Stimulated activated naive B cell treated with anti-CD40 and anti-IgM and Interleukin-4, amounts not matched to agents 10 μg/mL and 1 μg/mL and 100 μg/mL, for 72 hours (primary cell): ENCODE data around the gene LHPP.

Experiments
- ATAC-seq, 2 donors: fragments of 150-1000 bp; cut with Tn5 transposase; replicated peaks; 2 replicates each; pipeline ENCODE4 v1.10.0; 2021; ENCODE audit warnings: moderate library complexity in 1 of 2
- DNase-seq: peaks from one replicate; pipeline ENCODE4 v3.0.0; 2021
- H3K27ac Mint-ChIP-seq: one replicate; pipeline ENCODE4 v1.8.0; 2022; ENCODE audit warnings: mild to moderate bottlenecking, mixed read lengths
- H3K27me3 Mint-ChIP-seq, 2 donors: one replicate each; pipeline ENCODE4 v1.8.0; 2022; ENCODE audit warnings: mixed read lengths in 2 of 2
- H3K36me3 Mint-ChIP-seq, 2 donors: one replicate each; pipeline ENCODE4 v1.8.0; 2022; ENCODE audit warnings: mixed read lengths in 2 of 2, mild to moderate bottlenecking in 1 of 2
- H3K4me1 Mint-ChIP-seq, 2 donors: one replicate each; pipeline ENCODE4 v1.8.0; 2022; ENCODE audit warnings: mixed read lengths in 2 of 2, mild to moderate bottlenecking in 1 of 2
- H3K4me3 Mint-ChIP-seq, 2 donors: one replicate each; pipeline ENCODE4 v1.8.0; 2022; ENCODE audit warnings: mild to moderate bottlenecking in 2 of 2, mixed read lengths in 2 of 2, moderate library complexity in 1 of 2
- H3K9me3 Mint-ChIP-seq, 2 donors: one replicate each; pipeline ENCODE4 v1.8.0; 2022; ENCODE audit warnings: mixed read lengths in 2 of 2, mild to moderate bottlenecking in 1 of 2

LHPP gene

GRCh38 chr10:124455441-124455840, 6.2 kb upstream of the LHPP start:
- peaks cover under 1 to 5% of the 10 kb centered on the region in 2 donors for H3K4me1 Mint-ChIP-seq
- peaks cover 66 to 74% of the 10 kb centered on the region in 2 donors for H3K27me3 Mint-ChIP-seq
- ATAC-seq, result no peak
- H3K27ac Mint-ChIP-seq, result no peak overlapping the region
- H3K4me3 Mint-ChIP-seq, result no peak overlapping the region
- no peak for DNase-seq
- H3K9me3 Mint-ChIP-seq, result no peaks in the 10 kb centered on the region
- no peaks in the 10 kb centered on the region for H3K36me3 Mint-ChIP-seq

- peaks cover 3 to 13% of the 10 kb centered on the region in 2 donors for H3K4me1 Mint-ChIP-seq
- ATAC-seq (no peak), DNase-seq (no peak)
- H3K9me3 Mint-ChIP-seq, result peaks cover 0 to 4% of the 10 kb centered on the region in 2 donors
- no peaks in the 10 kb centered on the region for H3K36me3 Mint-ChIP-seq
- peaks cover 43 to 47% of the 10 kb centered on the region in 2 donors for H3K27me3 Mint-ChIP-seq
- no peak overlapping the region for H3K4me3 Mint-ChIP-seq
- no peak overlapping the region for H3K27ac Mint-ChIP-seq
Observed at GRCh38 chr10:124458473-124458872, 3.1 kb upstream of the LHPP start.

- H3K9me3 Mint-ChIP-seq, result peaks cover 0 to 4% of the 10 kb centered on the region in 2 donors
- peaks cover 3 to 13% of the 10 kb centered on the region in 2 donors for H3K4me1 Mint-ChIP-seq
- H3K27ac Mint-ChIP-seq, result no peak overlapping the region
- no peak for DNase-seq
- H3K27me3 Mint-ChIP-seq, result peaks cover 39 to 43% of the 10 kb centered on the region in 2 donors
- no peak for ATAC-seq
- no peak overlapping the region for H3K4me3 Mint-ChIP-seq
- no peaks in the 10 kb centered on the region for H3K36me3 Mint-ChIP-seq
Observed at GRCh38 chr10:124458889-124459288, 2.7 kb upstream of the LHPP start.

- H3K36me3 Mint-ChIP-seq, result no peaks in the 10 kb centered on the region
- peaks cover 0 to 4% of the 10 kb centered on the region in 2 donors for H3K9me3 Mint-ChIP-seq
- H3K27ac Mint-ChIP-seq, result no peak overlapping the region
- DNase-seq (no peak), ATAC-seq (no peak)
- H3K27me3 Mint-ChIP-seq, result peaks cover 36 to 39% of the 10 kb centered on the region in 2 donors
- H3K4me1 Mint-ChIP-seq, result peaks cover 7 to 17% of the 10 kb centered on the region in 2 donors
- H3K4me3 Mint-ChIP-seq, result no peak overlapping the region
Observed at GRCh38 chr10:124459395-124459794, 2.2 kb upstream of the LHPP start.

GRCh38 chr10:124460144-124460543, 1.5 kb upstream of the LHPP start:
- no peak for DNase-seq

GRCh38 chr10:124462348-124462695, 699 bp downstream of the LHPP start:
- DNase-seq, result no peak
- H3K27ac Mint-ChIP-seq, result peak overlapping the region; percentile 93
- peaks cover 25 to 33% of the 10 kb centered on the region in 2 donors for H3K4me1 Mint-ChIP-seq
- H3K36me3 Mint-ChIP-seq, result no peaks in the 10 kb centered on the region
- H3K27me3 Mint-ChIP-seq, result peaks cover 9 to 10% of the 10 kb centered on the region in 2 donors
- H3K9me3 Mint-ChIP-seq, result peaks cover 0 to 4% of the 10 kb centered on the region in 2 donors
- peak overlapping the region; percentile 78 to 91 for H3K4me3 Mint-ChIP-seq
- no peak for ATAC-seq

More at GRCh38 chr10:124460144-124460543, 1.5 kb upstream of the LHPP start:
- H3K4me1 Mint-ChIP-seq, result peaks cover 15 to 24% of the 10 kb centered on the region in 2 donors
- H3K36me3 Mint-ChIP-seq, result no peaks in the 10 kb centered on the region
- ATAC-seq, result no peak
- peaks cover 0 to 4% of the 10 kb centered on the region in 2 donors for H3K9me3 Mint-ChIP-seq
- peaks cover 29 to 32% of the 10 kb centered on the region in 2 donors for H3K27me3 Mint-ChIP-seq
- no peak overlapping the region for H3K4me3 Mint-ChIP-seq
- no peak overlapping the region for H3K27ac Mint-ChIP-seq

GRCh38 chr10:124464028-124464965, 2.7 kb downstream of the LHPP start:
- DNase-seq (no peak), ATAC-seq (no peak)
- Mint-ChIP-seq H3K27ac (peak overlapping the region; percentile 59), H3K9me3 (peaks cover 0 to 4% of the 10 kb centered on the region in 2 donors), H3K4me3 (peak overlapping the region; percentile 11 to 26), H3K4me1 (peaks cover 25 to 36% of the 10 kb centered on the region in 2 donors), H3K36me3 (no peaks in the 10 kb centered on the region), H3K27me3 (no peaks in the 10 kb centered on the region)

- Mint-ChIP-seq H3K27me3 (no peaks in the 10 kb centered on the region), H3K4me1 (peaks cover 25 to 42% of the 10 kb centered on the region in 2 donors), H3K27ac (peak overlapping the region; percentile 59), H3K9me3 (peaks cover 0 to 4% of the 10 kb centered on the region in 2 donors), H3K4me3 (peak overlapping the region; percentile 11 to 26), H3K36me3 (peaks cover 0 to 3% of the 10 kb centered on the region in 2 donors)
- DNase-seq, result no peak
- peak; percentile 54 for ATAC-seq
Observed at GRCh38 chr10:124465003-124465776, 3.6 kb downstream of the LHPP start.

- H3K27ac Mint-ChIP-seq, result no peak overlapping the region
- no peaks in the 10 kb centered on the region for H3K27me3 Mint-ChIP-seq
- ATAC-seq, result no peak
- H3K9me3 Mint-ChIP-seq, result peaks cover 0 to 4% of the 10 kb centered on the region in 2 donors
- peaks cover 25 to 42% of the 10 kb centered on the region in 2 donors for H3K4me1 Mint-ChIP-seq
- H3K4me3 Mint-ChIP-seq, result no peak overlapping the region
- H3K36me3 Mint-ChIP-seq, result peaks cover 0 to 3% of the 10 kb centered on the region in 2 donors
- DNase-seq, result no peak
Observed at GRCh38 chr10:124465777-124466488, 4.3 kb downstream of the LHPP start.

- ATAC-seq, result no peak
- Mint-ChIP-seq H3K4me3 (no peak overlapping the region), H3K36me3 (peaks cover 0 to 3% of the 10 kb centered on the region in 2 donors), H3K27me3 (no peaks in the 10 kb centered on the region), H3K4me1 (peaks cover 21 to 35% of the 10 kb centered on the region in 2 donors), H3K9me3 (no peaks in the 10 kb centered on the region), H3K27ac (no peak overlapping the region)
- no peak for DNase-seq
Observed at GRCh38 chr10:124467165-124467564, 5.5 kb downstream of the LHPP start.

GRCh38 chr10:124468624-124469023, 7.0 kb downstream of the LHPP start:
- no peaks in the 10 kb centered on the region for H3K9me3 Mint-ChIP-seq
- H3K4me3 Mint-ChIP-seq, result no peak overlapping the region
- H3K27me3 Mint-ChIP-seq, result no peaks in the 10 kb centered on the region
- no peak for DNase-seq
- peaks cover 0 to 3% of the 10 kb centered on the region in 2 donors for H3K36me3 Mint-ChIP-seq
- peak overlapping the region; percentile 42 for H3K27ac Mint-ChIP-seq
- peaks cover 21 to 33% of the 10 kb centered on the region in 2 donors for H3K4me1 Mint-ChIP-seq
- ATAC-seq, result no peak

GRCh38 chr10:124469956-124470484, 8.4 kb downstream of the LHPP start:
- ATAC-seq (no peak), DNase-seq (no peak)
- Mint-ChIP-seq H3K4me1 (peaks cover 11 to 27% of the 10 kb centered on the region in 2 donors), H3K4me3 (no peak overlapping the region), H3K9me3 (no peaks in the 10 kb centered on the region), H3K27ac (no peak overlapping the region), H3K36me3 (peaks cover 2 to 3% of the 10 kb centered on the region in 2 donors), H3K27me3 (no peaks in the 10 kb centered on the region)

- peaks cover 5 to 19% of the 10 kb centered on the region in 2 donors for H3K4me1 Mint-ChIP-seq
- H3K4me3 Mint-ChIP-seq, result no peak overlapping the region
- no peak overlapping the region for H3K27ac Mint-ChIP-seq
- H3K36me3 Mint-ChIP-seq, result peaks cover 2 to 3% of the 10 kb centered on the region in 2 donors
- no peaks in the 10 kb centered on the region for H3K27me3 Mint-ChIP-seq
- no peaks in the 10 kb centered on the region for H3K9me3 Mint-ChIP-seq
- DNase-seq (no peak), ATAC-seq (no peak)
Observed at GRCh38 chr10:124470544-124471434, 9.2 kb downstream of the LHPP start.
